Astrocyte (in vitro differentiated cells and primary cell): ENCODE data around the gene SUN3.

ENCODE experiments used
- EZH2 ChIP-seq: IDR thresholded peaks from 2 replicates; pipeline ENCODE4 v1.6.1; 2012; ENCODE audit warnings: mild to moderate bottlenecking, low read length, inconsistent platforms; ENCODE audit not compliant: insufficient read depth
- TF ChIP-seq, protein P1 (sequence below): IDR thresholded peaks from 2 replicates; pipeline ENCODE4 v1.5.1; 2011; ENCODE audit warnings: low read depth, mild to moderate bottlenecking, inconsistent platforms, low read length, moderate library complexity; ENCODE audit not compliant: insufficient read depth

DNA sequence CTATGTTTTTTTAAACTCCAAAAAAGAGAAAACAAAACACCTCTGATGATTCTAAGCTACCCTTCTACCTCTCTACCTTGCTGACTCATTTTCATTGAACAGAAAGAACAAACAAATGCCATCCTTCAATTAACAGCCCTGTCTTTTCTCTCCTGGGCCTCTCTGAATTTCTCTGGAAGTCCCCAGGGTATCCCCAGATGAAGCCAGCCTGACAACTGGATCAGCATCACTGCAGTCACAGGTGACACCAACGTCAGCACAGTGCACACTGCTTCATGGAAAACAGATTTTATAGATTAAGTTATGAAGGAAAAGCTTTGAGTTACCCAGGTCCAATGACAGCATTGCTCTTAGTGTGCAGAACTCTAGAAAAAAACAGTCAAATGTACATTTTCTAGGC lies 55.2 kb downstream of the SUN3 start:
- TF ChIP-seq, protein P1, sequence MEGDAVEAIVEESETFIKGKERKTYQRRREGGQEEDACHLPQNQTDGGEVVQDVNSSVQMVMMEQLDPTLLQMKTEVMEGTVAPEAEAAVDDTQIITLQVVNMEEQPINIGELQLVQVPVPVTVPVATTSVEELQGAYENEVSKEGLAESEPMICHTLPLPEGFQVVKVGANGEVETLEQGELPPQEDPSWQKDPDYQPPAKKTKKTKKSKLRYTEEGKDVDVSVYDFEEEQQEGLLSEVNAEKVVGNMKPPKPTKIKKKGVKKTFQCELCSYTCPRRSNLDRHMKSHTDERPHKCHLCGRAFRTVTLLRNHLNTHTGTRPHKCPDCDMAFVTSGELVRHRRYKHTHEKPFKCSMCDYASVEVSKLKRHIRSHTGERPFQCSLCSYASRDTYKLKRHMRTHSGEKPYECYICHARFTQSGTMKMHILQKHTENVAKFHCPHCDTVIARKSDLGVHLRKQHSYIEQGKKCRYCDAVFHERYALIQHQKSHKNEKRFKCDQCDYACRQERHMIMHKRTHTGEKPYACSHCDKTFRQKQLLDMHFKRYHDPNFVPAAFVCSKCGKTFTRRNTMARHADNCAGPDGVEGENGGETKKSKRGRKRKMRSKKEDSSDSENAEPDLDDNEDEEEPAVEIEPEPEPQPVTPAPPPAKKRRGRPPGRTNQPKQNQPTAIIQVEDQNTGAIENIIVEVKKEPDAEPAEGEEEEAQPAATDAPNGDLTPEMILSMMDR = no peak
- no peak for TF ChIP-seq EZH2
